Osteoblast (primary cell): Measurements from ENCODE around the gene GAS2L2. TPM values are rescaled to one million over a fixed set of nuclear protein-coding genes. Genes with fewer than 3 reads are reported as not detected.

Source experiments
- DNase-seq: peaks from one replicate; pipeline ENCODE4 v3.0.0; 2011; ENCODE audit warnings: low spot score, mixed read lengths; ENCODE audit not compliant: insufficient read length; ENCODE audit errors: missing footprints
- H2AFZ ChIP-seq: 2 replicates; pipeline ENCODE4 v1.6.0; 2011; ENCODE audit warnings: mild to moderate bottlenecking, low read length
- H3K27ac ChIP-seq: 2 replicates; pipeline ENCODE4 v1.5.1; 2011; ENCODE audit warnings: mild to moderate bottlenecking, low read depth, low read length, moderate library complexity
- H3K27me3 ChIP-seq: 2 replicates; pipeline ENCODE4 v1.6.0; 2012; ENCODE audit warnings: mild to moderate bottlenecking, control low read depth, inconsistent platforms, low read length, moderate library complexity; ENCODE audit not compliant: insufficient read depth
- H3K36me3 ChIP-seq: 2 replicates; pipeline ENCODE4 v1.5.1; 2011; ENCODE audit warnings: mild to moderate bottlenecking, low read length, control low read depth, moderate library complexity; ENCODE audit not compliant: insufficient read depth
- H3K4me1 ChIP-seq: 2 replicates; pipeline ENCODE4 v1.5.1; 2011; ENCODE audit warnings: mild to moderate bottlenecking, low read length, control low read depth, moderate library complexity; ENCODE audit not compliant: insufficient read depth
- H3K4me2 ChIP-seq: 2 replicates; pipeline ENCODE4 v1.6.0; 2011; ENCODE audit warnings: mild to moderate bottlenecking, low read length; ENCODE audit not compliant: insufficient read depth
- H3K4me3 ChIP-seq: fragments of 200-600 bp; sonication (generic); 3 replicates; pipeline ENCODE4 v1.5.1; 2012; ENCODE audit warnings: mild to moderate bottlenecking, low read length, inconsistent platforms; ENCODE audit not compliant: insufficient read depth
- H3K79me2 ChIP-seq: 2 replicates; pipeline ENCODE4 v1.6.0; 2012; ENCODE audit warnings: mild to moderate bottlenecking, low read length, control low read depth, inconsistent platforms; ENCODE audit not compliant: insufficient read depth
- H3K9me3 ChIP-seq: 2 replicates; pipeline ENCODE4 v1.5.1; 2011; ENCODE audit warnings: low read depth, low read length, control low read depth
- H4K20me1 ChIP-seq: 2 replicates; pipeline ENCODE4 v1.6.0; 2012; ENCODE audit warnings: mild to moderate bottlenecking, low read length, control low read depth; ENCODE audit not compliant: insufficient read depth
- total RNA-seq: library from RNA; depleted of rRNA; stranded (reverse); fragments of >200 nt; gene quantifications from 2 replicates; pipeline ENCODE4 v1.2.3, GENCODE V29; 2012
- TF ChIP-seq, protein P1 (sequence below): IDR thresholded peaks from 2 replicates; pipeline ENCODE4 v1.5.1; 2011; ENCODE audit warnings: mild to moderate bottlenecking, low read depth, low read length, moderate library complexity; ENCODE audit errors: extremely low read depth

The GAS2L2 gene
- total RNA-seq, 1 donor, result not detected

DNA sequence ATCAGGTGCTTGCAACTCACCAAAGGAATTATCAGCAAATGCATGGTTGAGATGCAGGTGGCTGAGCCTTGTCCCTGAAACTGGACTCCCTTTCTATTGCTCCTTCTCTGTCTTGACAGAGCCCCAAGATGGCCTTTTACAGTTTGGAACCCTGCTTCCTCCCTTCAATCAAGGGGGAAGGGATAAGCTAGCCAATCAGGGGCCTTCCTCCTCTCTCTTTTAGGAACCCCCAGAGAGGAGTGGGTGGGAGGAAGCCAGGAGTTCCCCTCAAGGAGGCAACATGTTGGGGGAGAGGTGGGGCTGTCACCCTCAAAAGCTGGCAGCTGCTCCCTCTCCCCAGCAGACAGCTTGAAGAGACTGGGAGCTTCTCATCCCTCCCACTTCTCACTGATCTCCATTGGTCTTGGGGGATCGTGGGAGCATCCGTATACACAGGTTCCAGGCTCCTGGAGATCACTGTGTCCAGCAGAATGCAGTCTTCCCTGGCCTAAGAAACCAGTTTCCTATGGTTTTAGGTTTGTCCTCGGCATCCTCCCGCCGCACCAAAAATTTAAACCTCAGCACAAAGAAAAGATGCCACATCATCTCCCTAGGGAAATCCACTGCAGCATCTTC lies 14.4 kb downstream of the GAS2L2 start:
- Histone ChIP-seq H2AFZ (no peak overlapping the region), H3K27me3 (peaks cover 47% of the 10 kb centered on the region), H4K20me1 (no peaks in the 10 kb centered on the region), H3K4me2 (no peak overlapping the region), H3K36me3 (no peaks in the 10 kb centered on the region), H3K79me2 (no peaks in the 10 kb centered on the region), H3K9me3 (no peaks in the 10 kb centered on the region), H3K4me1 (no peaks in the 10 kb centered on the region), H3K27ac (no peak overlapping the region), H3K4me3 (no peak overlapping the region)
- peak; percentile 68 for DNase-seq
- TF ChIP-seq, protein P1, sequence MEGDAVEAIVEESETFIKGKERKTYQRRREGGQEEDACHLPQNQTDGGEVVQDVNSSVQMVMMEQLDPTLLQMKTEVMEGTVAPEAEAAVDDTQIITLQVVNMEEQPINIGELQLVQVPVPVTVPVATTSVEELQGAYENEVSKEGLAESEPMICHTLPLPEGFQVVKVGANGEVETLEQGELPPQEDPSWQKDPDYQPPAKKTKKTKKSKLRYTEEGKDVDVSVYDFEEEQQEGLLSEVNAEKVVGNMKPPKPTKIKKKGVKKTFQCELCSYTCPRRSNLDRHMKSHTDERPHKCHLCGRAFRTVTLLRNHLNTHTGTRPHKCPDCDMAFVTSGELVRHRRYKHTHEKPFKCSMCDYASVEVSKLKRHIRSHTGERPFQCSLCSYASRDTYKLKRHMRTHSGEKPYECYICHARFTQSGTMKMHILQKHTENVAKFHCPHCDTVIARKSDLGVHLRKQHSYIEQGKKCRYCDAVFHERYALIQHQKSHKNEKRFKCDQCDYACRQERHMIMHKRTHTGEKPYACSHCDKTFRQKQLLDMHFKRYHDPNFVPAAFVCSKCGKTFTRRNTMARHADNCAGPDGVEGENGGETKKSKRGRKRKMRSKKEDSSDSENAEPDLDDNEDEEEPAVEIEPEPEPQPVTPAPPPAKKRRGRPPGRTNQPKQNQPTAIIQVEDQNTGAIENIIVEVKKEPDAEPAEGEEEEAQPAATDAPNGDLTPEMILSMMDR, result no peak

DNA sequence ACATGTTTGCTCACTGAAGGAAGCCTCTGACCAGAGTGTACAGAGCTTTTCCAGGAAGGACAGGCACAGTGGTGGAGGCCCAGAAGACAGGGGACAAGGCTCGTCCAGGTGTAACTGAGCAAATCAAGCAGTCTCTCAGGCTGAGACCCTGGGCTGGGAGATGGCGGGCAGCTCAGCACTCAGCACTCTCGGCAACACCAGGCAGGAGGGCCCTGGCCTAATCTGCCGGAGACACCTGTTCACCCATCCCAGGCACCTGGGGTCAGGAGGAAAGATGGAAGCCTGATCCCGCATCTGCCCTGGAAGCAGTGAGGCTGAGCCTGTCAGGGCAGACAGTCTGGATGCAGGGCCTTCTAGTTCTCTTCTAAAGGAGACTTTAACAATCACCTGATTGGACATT lies 16.8 kb downstream of the GAS2L2 start:
- H3K9me3 ChIP-seq, result no peaks in the 10 kb centered on the region
- H3K79me2 ChIP-seq, result no peaks in the 10 kb centered on the region
- no peak overlapping the region for H3K4me3 ChIP-seq
- H3K36me3 ChIP-seq, result no peaks in the 10 kb centered on the region
- DNase-seq, result peak; percentile 81
- peaks cover 28% of the 10 kb centered on the region for H3K27me3 ChIP-seq
- no peak overlapping the region for H3K4me2 ChIP-seq
- peaks cover 2% of the 10 kb centered on the region for H3K4me1 ChIP-seq
- TF ChIP-seq, protein P1, result no peak
- H2AFZ ChIP-seq, result no peak overlapping the region
- peaks cover 5% of the 10 kb centered on the region for H4K20me1 ChIP-seq
- H3K27ac ChIP-seq, result no peak overlapping the region

DNA sequence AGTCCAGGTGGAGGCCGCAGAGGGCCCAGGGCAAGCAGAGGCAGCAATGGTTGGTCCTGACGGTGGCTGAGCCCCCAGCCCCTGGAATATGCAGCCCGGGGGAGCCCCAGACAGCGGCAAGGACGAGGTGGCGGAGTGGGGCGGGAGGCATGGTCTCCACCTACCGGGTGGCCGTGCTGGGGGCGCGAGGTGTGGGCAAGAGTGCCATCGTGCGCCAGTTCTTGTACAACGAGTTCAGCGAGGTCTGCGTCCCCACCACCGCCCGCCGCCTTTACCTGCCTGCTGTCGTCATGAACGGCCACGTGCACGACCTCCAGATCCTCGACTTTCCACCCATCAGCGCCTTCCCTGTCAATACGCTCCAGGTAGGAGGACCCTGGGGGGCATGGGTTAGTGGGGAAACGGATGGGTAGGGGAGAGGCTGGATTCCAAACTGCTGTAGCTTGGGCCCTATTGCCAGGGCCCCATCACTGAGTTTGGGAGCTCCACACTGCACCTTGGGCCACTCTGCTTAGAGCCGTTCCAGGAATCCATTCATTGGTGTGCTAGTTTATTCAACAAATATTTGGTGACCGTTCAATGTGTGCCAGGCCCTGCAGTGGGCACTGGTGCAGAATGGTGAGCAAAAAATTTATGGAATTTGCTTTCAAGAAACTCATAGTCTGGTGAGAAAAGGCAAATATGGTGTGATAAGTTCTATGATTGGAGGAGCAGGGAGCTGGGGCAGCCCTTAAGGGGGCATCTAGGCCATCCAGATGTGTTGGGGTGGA lies 17.8 kb downstream of the GAS2L2 start:
- DNase-seq, result peak; percentile 77
- Histone ChIP-seq H3K4me2 (no peak overlapping the region), H4K20me1 (peaks cover 5% of the 10 kb centered on the region), H3K4me3 (no peak overlapping the region), H3K27me3 (peaks cover 20% of the 10 kb centered on the region), H3K9me3 (no peaks in the 10 kb centered on the region), H3K27ac (no peak overlapping the region), H3K4me1 (peaks cover 6% of the 10 kb centered on the region), H2AFZ (no peak overlapping the region), H3K79me2 (no peaks in the 10 kb centered on the region), H3K36me3 (no peaks in the 10 kb centered on the region)
- TF ChIP-seq, protein P1, result no peak

DNA sequence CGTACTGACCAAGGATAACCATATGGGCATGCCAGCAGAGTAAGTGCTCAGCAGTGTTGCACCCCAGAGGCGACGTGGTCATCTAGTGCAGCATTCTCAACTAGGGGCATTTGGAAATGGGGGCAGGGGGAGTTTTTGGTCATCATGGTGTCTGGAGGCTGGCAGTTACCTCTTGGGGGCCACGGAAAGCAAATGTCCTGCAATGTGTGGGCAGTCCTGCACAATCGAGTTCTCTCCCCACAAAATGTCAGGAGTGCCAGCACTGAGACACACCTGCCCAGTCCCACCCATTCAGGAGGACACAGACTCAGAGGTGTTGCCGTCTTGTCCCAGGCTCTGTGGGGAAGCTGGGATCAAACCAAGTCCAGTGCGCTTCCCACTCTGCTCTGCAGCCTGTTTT lies 18.6 kb downstream of the GAS2L2 start:
- TF ChIP-seq, protein P1, result no peak
- Histone ChIP-seq H2AFZ (no peak overlapping the region), H3K4me2 (no peak overlapping the region), H4K20me1 (peaks cover 5% of the 10 kb centered on the region), H3K36me3 (no peaks in the 10 kb centered on the region), H3K4me1 (peaks cover 6% of the 10 kb centered on the region), H3K4me3 (no peak overlapping the region), H3K79me2 (no peaks in the 10 kb centered on the region), H3K27me3 (peaks cover 12% of the 10 kb centered on the region), H3K9me3 (no peaks in the 10 kb centered on the region), H3K27ac (no peak overlapping the region)
- peak; percentile 78 for DNase-seq
